Fibroblast of lung (primary cell): Measurements from ENCODE around the gene RGS17. TPM values are rescaled to one million over a fixed set of nuclear protein-coding genes. Genes with fewer than 3 reads are reported as not detected.
A peak's percentile ranks its signal among the peaks of the same experiment; 100 is the strongest.

Experiments used
- DNase-seq, 2 donors: peaks; one replicate each; pipeline versions ENCODE4 v3.0.0 to v3.0.0-alpha.2; 2010; ENCODE audit warnings: low read depth in 2 of 2
- H2AFZ ChIP-seq: 2 replicates; pipeline ENCODE4 v1.5.1; 2012; ENCODE audit warnings: low read length, control low read depth, inconsistent platforms
- H3K27ac ChIP-seq: 2 replicates; pipeline ENCODE4 v1.5.1; 2011; ENCODE audit warnings: low read length, control low read depth; ENCODE audit not compliant: insufficient read depth
- H3K27me3 ChIP-seq: 2 replicates; pipeline ENCODE4 v1.5.1; 2011; ENCODE audit warnings: mild to moderate bottlenecking, low read length; ENCODE audit not compliant: control insufficient read depth, insufficient read depth
- H3K36me3 ChIP-seq: 2 replicates; pipeline ENCODE4 v1.5.1; 2011; ENCODE audit warnings: low read length; ENCODE audit not compliant: control insufficient read depth, insufficient read depth
- H3K4me1 ChIP-seq: 2 replicates; pipeline ENCODE4 v1.5.1; 2011; ENCODE audit warnings: low read length; ENCODE audit not compliant: control insufficient read depth, insufficient read depth; ENCODE audit errors: extremely low read depth
- H3K4me2 ChIP-seq: 2 replicates; pipeline ENCODE4 v1.5.1; 2011; ENCODE audit warnings: low read length, control low read depth; ENCODE audit not compliant: insufficient read depth; ENCODE audit errors: extremely low read depth
- H3K4me3 ChIP-seq, 4 experiments: fragments of 200-600 bp in 1 of 4; sonication (generic) in 1 of 4; replicated peaks in 1 of 4; 2 replicates each; pipeline ENCODE4 v1.5.1; 2011 to 2016; ENCODE audit warnings: low read length in 4 of 4, low read depth in 3 of 4, mild to moderate bottlenecking in 3 of 4, control low read depth in 2 of 4, inconsistent platforms in 1 of 4, mixed read lengths in 1 of 4; ENCODE audit not compliant: insufficient read depth in 1 of 4; ENCODE audit errors: control extremely low read depth in 1 of 4
- H3K79me2 ChIP-seq: 2 replicates; pipeline ENCODE4 v1.5.1; 2012; ENCODE audit warnings: mild to moderate bottlenecking, low read length, inconsistent platforms; ENCODE audit not compliant: control insufficient read depth, insufficient read depth
- H3K9ac ChIP-seq: 2 replicates; pipeline ENCODE4 v1.5.1; 2011; ENCODE audit warnings: mild to moderate bottlenecking, low read length, control low read depth; ENCODE audit not compliant: insufficient read depth
- H3K9me3 ChIP-seq: 2 replicates; pipeline ENCODE4 v1.5.1; 2012; ENCODE audit warnings: low read depth, low read length; ENCODE audit not compliant: control insufficient read depth, insufficient read depth
- H4K20me1 ChIP-seq: 2 replicates; pipeline ENCODE4 v1.5.1; 2011; ENCODE audit warnings: low read length; ENCODE audit not compliant: control insufficient read depth, insufficient read depth; ENCODE audit errors: extremely low read depth
- EZH2 ChIP-seq: IDR thresholded peaks from 2 replicates; pipeline ENCODE4 v1.5.1; 2012; ENCODE audit warnings: low read length, control low read depth, mild to moderate bottlenecking; ENCODE audit errors: missing control alignments
- polyA plus RNA-seq, 2 donors: library from polyadenylated mRNA; depleted of rRNA in 1 of 2; stranded (reverse) in 1 of 2; unstranded in 1 of 2; fragments of >200 nt; gene quantifications; 2 replicates each; pipeline ENCODE4 v1.2.1, GENCODE V29; 2011 to 2012; ENCODE audit warnings: missing spikeins in 1 of 2
- total RNA-seq: library from RNA; depleted of rRNA; stranded (reverse); fragments of >200 nt; gene quantifications from 2 replicates; pipeline ENCODE4 v1.2.1, GENCODE V29; 2014
- TF ChIP-seq, protein P1 (sequence below), 2 donors: IDR thresholded peaks in 1 of 2; conservative IDR thresholded peaks in 1 of 2; 1 replicate in 1 of 2; 2 replicates in 1 of 2; pipeline ENCODE4 v1.5.1; 2011 to 2012; ENCODE audit warnings: low read length in 2 of 2, control low read depth in 1 of 2, inconsistent platforms in 1 of 2, low read depth in 1 of 2, mild to moderate bottlenecking in 1 of 2

Gene RGS17
- total and polyA plus RNA-seq, 2 donors (not counting 1 experiment from before 2014, with no cell fraction given): 2.1 to 10.2 TPM

DNA sequence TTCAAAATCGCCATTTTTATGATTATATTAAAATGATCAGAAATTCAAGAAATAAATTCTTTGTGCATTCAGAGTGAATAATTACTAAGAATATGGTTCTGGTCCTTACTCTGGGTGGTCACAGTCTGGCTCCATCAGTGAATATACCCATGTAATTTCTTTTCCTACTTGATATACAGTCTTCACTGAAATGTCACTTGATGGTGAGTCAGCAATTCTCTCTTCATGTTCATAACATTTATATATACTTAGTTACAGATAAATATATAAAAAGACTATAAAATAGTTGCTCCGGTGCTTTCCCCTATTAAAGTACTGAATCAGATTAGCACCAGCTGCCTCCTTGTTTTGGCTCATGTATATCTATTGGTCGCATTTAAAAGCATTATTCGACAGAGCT lies 72.2 kb downstream of the RGS17 start:
- H3K79me2 ChIP-seq: peaks cover 2% of the 10 kb centered on the region
- TF ChIP-seq, protein P1, sequence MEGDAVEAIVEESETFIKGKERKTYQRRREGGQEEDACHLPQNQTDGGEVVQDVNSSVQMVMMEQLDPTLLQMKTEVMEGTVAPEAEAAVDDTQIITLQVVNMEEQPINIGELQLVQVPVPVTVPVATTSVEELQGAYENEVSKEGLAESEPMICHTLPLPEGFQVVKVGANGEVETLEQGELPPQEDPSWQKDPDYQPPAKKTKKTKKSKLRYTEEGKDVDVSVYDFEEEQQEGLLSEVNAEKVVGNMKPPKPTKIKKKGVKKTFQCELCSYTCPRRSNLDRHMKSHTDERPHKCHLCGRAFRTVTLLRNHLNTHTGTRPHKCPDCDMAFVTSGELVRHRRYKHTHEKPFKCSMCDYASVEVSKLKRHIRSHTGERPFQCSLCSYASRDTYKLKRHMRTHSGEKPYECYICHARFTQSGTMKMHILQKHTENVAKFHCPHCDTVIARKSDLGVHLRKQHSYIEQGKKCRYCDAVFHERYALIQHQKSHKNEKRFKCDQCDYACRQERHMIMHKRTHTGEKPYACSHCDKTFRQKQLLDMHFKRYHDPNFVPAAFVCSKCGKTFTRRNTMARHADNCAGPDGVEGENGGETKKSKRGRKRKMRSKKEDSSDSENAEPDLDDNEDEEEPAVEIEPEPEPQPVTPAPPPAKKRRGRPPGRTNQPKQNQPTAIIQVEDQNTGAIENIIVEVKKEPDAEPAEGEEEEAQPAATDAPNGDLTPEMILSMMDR (conservative IDR thresholded peaks at IDR 0.05 in 1 of 2, IDR thresholded peaks at IDR 0.05 in 1 of 2; ENCODE audit: low read depth in 1 of 2, low read length in 2 of 2): no peak
- TF ChIP-seq EZH2: no peak
- H3K9ac ChIP-seq: no peak overlapping the region
- H3K27ac ChIP-seq: no peak overlapping the region
- no peak overlapping the region for H2AFZ ChIP-seq
- H3K4me2 ChIP-seq: no peak overlapping the region
- H3K4me3 ChIP-seq: no peak overlapping the region
- H4K20me1 ChIP-seq: no peaks in the 10 kb centered on the region
- peaks cover 3% of the 10 kb centered on the region for H3K4me1 ChIP-seq
- no peaks in the 10 kb centered on the region for H3K27me3 ChIP-seq
- DNase-seq: peak; percentile 6 to 46
- no peaks in the 10 kb centered on the region for H3K9me3 ChIP-seq
- no peaks in the 10 kb centered on the region for H3K36me3 ChIP-seq

DNA sequence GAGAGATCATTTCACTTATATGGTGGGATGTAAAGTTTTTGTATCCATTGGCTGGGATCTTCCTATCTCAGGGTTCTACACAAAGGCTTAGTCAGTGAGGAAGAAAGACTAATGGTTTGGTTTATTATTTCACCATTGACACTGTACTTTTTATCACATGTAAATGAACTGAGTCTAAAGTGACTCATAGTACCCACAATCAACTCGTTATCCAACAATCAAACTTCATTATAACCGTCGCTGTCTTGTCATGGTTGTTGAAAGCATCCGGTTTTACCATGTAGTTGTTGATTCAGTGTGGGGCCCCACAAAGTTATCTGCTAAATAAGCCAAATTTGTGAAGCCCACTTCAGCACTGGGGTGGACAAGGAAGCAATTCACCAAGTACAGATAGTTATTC lies 72.8 kb downstream of the RGS17 start:
- Histone ChIP-seq H3K4me2 (no peak overlapping the region), H3K4me1 (peaks cover 3% of the 10 kb centered on the region), H3K9me3 (no peaks in the 10 kb centered on the region), H3K79me2 (peaks cover 2% of the 10 kb centered on the region), H3K27me3 (no peaks in the 10 kb centered on the region), H3K36me3 (no peaks in the 10 kb centered on the region), H3K27ac (no peak overlapping the region), H2AFZ (no peak overlapping the region), H3K9ac (no peak overlapping the region), H3K4me3 (no peak overlapping the region), H4K20me1 (no peaks in the 10 kb centered on the region)
- peak; percentile 44 to 71 for DNase-seq
- TF ChIP-seq, protein P1 (conservative IDR thresholded peaks at IDR 0.05 in 1 of 2, IDR thresholded peaks at IDR 0.05 in 1 of 2; ENCODE audit: low read depth in 1 of 2, low read length in 2 of 2): no peak
- TF ChIP-seq EZH2: no peak

DNA sequence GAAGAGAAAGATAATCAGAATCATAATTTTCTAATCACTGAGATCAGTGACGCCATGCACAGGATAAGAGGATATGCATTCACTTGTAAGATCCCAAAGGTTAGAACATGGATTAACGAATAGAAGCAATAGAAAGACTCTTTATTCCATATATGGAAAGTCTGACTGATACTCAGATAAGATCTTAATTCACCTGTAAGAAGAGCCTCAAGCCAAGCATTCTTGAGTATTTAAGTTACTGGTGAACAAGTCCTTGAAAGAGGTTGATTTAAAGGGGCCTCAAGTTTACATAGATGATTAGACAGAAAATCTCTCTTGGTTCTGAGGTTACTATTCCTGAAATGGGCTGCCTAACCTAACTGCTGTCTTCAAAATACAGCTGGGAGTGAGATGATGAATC lies 74.8 kb downstream of the RGS17 start:
- Histone ChIP-seq H3K36me3 (no peaks in the 10 kb centered on the region), H3K9ac (no peak overlapping the region)

More for the DNA sequence above, 74.8 kb downstream of the RGS17 start:
- Histone ChIP-seq H3K4me1 (peaks cover 3% of the 10 kb centered on the region), H3K4me2 (no peak overlapping the region), H2AFZ (no peak overlapping the region), H3K4me3 (no peak overlapping the region), H3K27me3 (no peaks in the 10 kb centered on the region), H3K9me3 (no peaks in the 10 kb centered on the region), H4K20me1 (no peaks in the 10 kb centered on the region), H3K79me2 (no peaks in the 10 kb centered on the region), H3K27ac (no peak overlapping the region)
- DNase-seq: no peak
- no peak for TF ChIP-seq EZH2
- TF ChIP-seq, protein P1 (conservative IDR thresholded peaks at IDR 0.05 in 1 of 2, IDR thresholded peaks at IDR 0.05 in 1 of 2; ENCODE audit: low read depth in 1 of 2, low read length in 2 of 2): no peak
